Left lung (tissue), 10 donors: Measurements from ENCODE around the gene LHFPL2. TPM values are rescaled to one million over a fixed set of nuclear protein-coding genes. Genes with fewer than 3 reads are reported as not detected.

Source experiments
- ATAC-seq: fragments of 200-7000 bp; cut with Tn5 transposase; one replicate; pipeline ENCODE4 v1.9.1; 2020; ENCODE audit warnings: moderate library complexity
- DNase-seq, 4 donors: peaks; one replicate each; pipeline ENCODE4 v3.0.0-alpha.2; 2013 to 2020
- H3K27ac ChIP-seq, 2 donors: fragments of 200-600 bp; sonication (generic) in 1 of 2; one replicate each; pipeline versions ENCODE4 v1.5.0 to v1.8.0; 2020 to 2021
- H3K27me3 ChIP-seq, 2 donors: fragments of 200-600 bp; sonication (generic) in 1 of 2; one replicate each; pipeline versions ENCODE4 v1.5.0 to v1.8.0; 2020 to 2021
- H3K36me3 ChIP-seq, 2 donors: fragments of 200-600 bp; sonication (generic) in 1 of 2; one replicate each; pipeline versions ENCODE4 v1.5.0 to v1.8.0; 2020 to 2021
- H3K4me1 ChIP-seq, 2 donors: fragments of 200-600 bp; one replicate each; pipeline ENCODE4 v1.8.0; 2021
- H3K4me3 ChIP-seq, 2 donors: fragments of 200-600 bp; sonication (generic) in 1 of 2; one replicate each; pipeline versions ENCODE4 v1.5.0 to v1.8.0; 2020 to 2021; ENCODE audit warnings: mild to moderate bottlenecking in 1 of 2
- H3K9me3 ChIP-seq, 2 donors: fragments of 200-600 bp; sonication (generic) in 1 of 2; one replicate each; pipeline versions ENCODE4 v1.5.0 to v1.8.0; 2020 to 2021
- intact Hi-C, 2 donors: fragments of 100-400 bp; cut with DNase I; formaldehyde crosslinking; loops; one replicate each; pipeline versions ENCODE4 v1.11.2 to v1.14.2; 2022
- polyA plus RNA-seq, 6 donors: library from polyadenylated mRNA; unstranded; fragments of 120-200 nt; gene quantifications; one replicate each; pipeline ENCODE4 v1.2.1, GENCODE V29; 2013; ENCODE audit not compliant: insufficient read length in 6 of 6
- total RNA-seq, 2 donors: library from RNA; stranded (reverse); fragmentation: NEBNext Ultra II Directional; extraction: Animal tissue kit (Norgen Biotek cat#: 25700); gene quantifications; one replicate each; pipeline ENCODE4 v1.2.1, GENCODE V29; 2021
- TF ChIP-seq, protein P1 (sequence below), 2 donors: fragments of 200-600 bp; sonication (generic) in 1 of 2; IDR thresholded peaks; one replicate each; pipeline versions ENCODE4 v1.5.0 to v1.8.0; 2021; ENCODE audit warnings: antibody characterized with exemption in 2 of 2
- donor health status: DM: no; HTN: yes; CAD: no.
- donor health status: DM: no; HTN: no; CAD: no.

The LHFPL2 gene
- total and polyA plus RNA-seq, 8 donors, result 39.6 to 89.9 (median 48.9) TPM

- intact Hi-C loops, result loop anchor here in 1 of 2 donors (10.0 kb wide), 2 partner anchors 60 to 430 kb away; no protein-coding TSS in a partner anchor
- H3K9me3 ChIP-seq, result no peaks in the 10 kb centered on the region
- H3K27me3 ChIP-seq, result no peaks in the 10 kb centered on the region
- H3K4me3 ChIP-seq, result no peak overlapping the region
- no peaks in the 10 kb centered on the region for H3K36me3 ChIP-seq
- DNase-seq (no peak), ATAC-seq (no peak)
- H3K4me1 ChIP-seq, result peaks cover 0 to 53% of the 10 kb centered on the region in 2 donors
- peak overlapping the region in 1 of 2 donors; percentile 75 for H3K27ac ChIP-seq
- TF ChIP-seq, protein P1, sequence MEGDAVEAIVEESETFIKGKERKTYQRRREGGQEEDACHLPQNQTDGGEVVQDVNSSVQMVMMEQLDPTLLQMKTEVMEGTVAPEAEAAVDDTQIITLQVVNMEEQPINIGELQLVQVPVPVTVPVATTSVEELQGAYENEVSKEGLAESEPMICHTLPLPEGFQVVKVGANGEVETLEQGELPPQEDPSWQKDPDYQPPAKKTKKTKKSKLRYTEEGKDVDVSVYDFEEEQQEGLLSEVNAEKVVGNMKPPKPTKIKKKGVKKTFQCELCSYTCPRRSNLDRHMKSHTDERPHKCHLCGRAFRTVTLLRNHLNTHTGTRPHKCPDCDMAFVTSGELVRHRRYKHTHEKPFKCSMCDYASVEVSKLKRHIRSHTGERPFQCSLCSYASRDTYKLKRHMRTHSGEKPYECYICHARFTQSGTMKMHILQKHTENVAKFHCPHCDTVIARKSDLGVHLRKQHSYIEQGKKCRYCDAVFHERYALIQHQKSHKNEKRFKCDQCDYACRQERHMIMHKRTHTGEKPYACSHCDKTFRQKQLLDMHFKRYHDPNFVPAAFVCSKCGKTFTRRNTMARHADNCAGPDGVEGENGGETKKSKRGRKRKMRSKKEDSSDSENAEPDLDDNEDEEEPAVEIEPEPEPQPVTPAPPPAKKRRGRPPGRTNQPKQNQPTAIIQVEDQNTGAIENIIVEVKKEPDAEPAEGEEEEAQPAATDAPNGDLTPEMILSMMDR (IDR thresholded peaks at IDR 0.05), result no peak
These were observed 113.7 kb downstream of the LHFPL2 start for GRCh38 chr5:78534905-78535200.

GRCh38 chr5:78534148-78534904 is 114.2 kb downstream of the LHFPL2 start:
- H3K4me3 ChIP-seq, result no peak overlapping the region
- peak overlapping the region in 1 of 2 donors; percentile 75 for H3K27ac ChIP-seq
- ATAC-seq (peak; percentile 49), DNase-seq (no peak)
- H3K9me3 ChIP-seq, result no peaks in the 10 kb centered on the region
- H3K4me1 ChIP-seq, result peaks cover 0 to 52% of the 10 kb centered on the region in 2 donors
- TF ChIP-seq, protein P1 (IDR thresholded peaks at IDR 0.05), result no peak
- intact Hi-C loops, result loop anchor here in 1 of 2 donors (10.0 kb wide), 2 partner anchors 60 to 430 kb away; no protein-coding TSS in a partner anchor
- H3K27me3 ChIP-seq, result no peaks in the 10 kb centered on the region
- no peaks in the 10 kb centered on the region for H3K36me3 ChIP-seq

DNA sequence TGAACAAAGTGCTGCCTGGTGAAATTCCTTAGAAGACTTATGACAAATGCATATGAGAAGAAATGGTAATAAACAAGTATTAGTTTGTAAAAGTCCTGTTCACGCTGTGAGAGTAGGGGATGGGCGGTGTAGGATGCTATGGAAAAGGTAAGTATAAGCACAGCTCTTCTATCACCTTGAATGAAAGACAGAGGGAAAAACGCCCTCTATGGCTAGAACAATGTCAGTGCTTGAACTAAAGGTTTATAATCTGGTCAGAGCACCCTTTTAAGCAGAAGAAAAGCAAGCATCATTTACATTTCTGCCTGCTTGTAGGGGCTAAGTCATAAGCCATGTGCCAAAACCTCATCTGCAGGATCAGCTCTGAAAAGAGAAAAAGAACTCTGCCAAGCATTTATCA is 115.2 kb downstream of the LHFPL2 start:
- TF ChIP-seq, protein P1 (IDR thresholded peaks at IDR 0.05), result no peak
- DNase-seq (no peak), ATAC-seq (no peak)
- Histone ChIP-seq H3K4me3 (no peak overlapping the region), H3K36me3 (no peaks in the 10 kb centered on the region), H3K27ac (peak overlapping the region in 1 of 2 donors; percentile 75), H3K27me3 (no peaks in the 10 kb centered on the region), H3K9me3 (no peaks in the 10 kb centered on the region), H3K4me1 (peaks cover under 1 to 54% of the 10 kb centered on the region in 2 donors)
- intact Hi-C loops, result loop anchor here in 1 of 2 donors (10.0 kb wide), 2 partner anchors 59 to 431 kb away; no protein-coding TSS in a partner anchor

- ATAC-seq, result no peak
- DNase-seq, result no peak
- Histone ChIP-seq H3K9me3 (no peaks in the 10 kb centered on the region), H3K27ac (peak overlapping the region; percentile 86 to 87), H3K4me3 (no peak overlapping the region), H3K4me1 (peaks cover 18 to 74% of the 10 kb centered on the region in 2 donors), H3K27me3 (no peaks in the 10 kb centered on the region), H3K36me3 (no peaks in the 10 kb centered on the region)
- intact Hi-C loops, result loop anchor here in 1 of 2 donors (10.0 kb wide), 2 partner anchors 56 to 434 kb away; no protein-coding TSS in a partner anchor
- TF ChIP-seq, protein P1 (IDR thresholded peaks at IDR 0.05), result no peak
These were observed 118.1 kb downstream of the LHFPL2 start for GRCh38 chr5:78530342-78531096.

DNA sequence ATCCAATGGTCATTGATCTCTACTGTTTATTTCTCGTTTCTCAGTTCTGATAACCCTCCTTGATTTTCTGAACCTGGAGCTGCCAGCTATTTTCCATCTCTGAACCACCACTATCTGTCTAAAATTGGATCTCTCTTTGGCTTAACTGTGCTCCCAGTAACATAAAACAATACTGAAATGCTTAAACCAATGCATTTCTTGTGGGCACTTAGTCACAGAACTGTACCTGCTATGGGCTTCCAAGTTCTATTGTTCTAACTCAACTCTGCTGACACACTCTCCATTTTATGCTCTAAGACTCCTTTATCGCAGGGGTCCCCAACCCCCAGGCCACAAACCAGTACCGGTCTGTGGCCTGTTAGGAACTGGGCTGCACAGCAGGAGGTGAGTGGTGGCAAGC is 120.6 kb downstream of the LHFPL2 start:
- TF ChIP-seq, protein P1 (IDR thresholded peaks at IDR 0.05), result no peak
- DNase-seq (no peak), ATAC-seq (no peak)
- Histone ChIP-seq H3K27ac (peak overlapping the region; percentile 86 to 87), H3K27me3 (no peaks in the 10 kb centered on the region), H3K4me3 (no peak overlapping the region), H3K4me1 (peaks cover 18 to 69% of the 10 kb centered on the region in 2 donors), H3K36me3 (no peaks in the 10 kb centered on the region), H3K9me3 (no peaks in the 10 kb centered on the region)
- intact Hi-C loops, result no loop called here
